ENCODE data around the gene NSD2.

Gene NSD2

DNA sequence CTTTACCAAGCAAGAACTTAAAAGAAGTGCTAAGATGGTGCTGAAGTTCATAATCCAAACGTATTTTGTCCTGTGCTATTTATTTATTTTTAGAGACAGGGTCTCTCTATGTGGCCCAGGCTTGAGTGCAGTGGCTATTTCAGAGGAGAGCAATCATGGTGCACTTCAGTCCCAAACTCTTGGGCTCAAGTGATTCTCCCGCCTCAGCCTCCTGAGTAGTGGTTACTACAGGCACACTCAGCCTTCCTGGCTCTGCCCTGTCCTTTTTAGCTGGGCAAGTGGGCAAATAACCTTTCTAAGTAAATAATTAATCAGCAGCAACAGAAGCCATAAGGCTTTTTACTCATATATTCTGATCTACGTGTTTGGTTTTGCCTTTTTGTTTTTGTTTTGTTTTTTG, 2.6 kb downstream of the NSD2 start:
- Mint-ChIP-seq H3K4me1 (peaks cover 37% of the 10 kb centered on the region), H3K4me3 (no peak overlapping the region), H3K27me3 (no peaks in the 10 kb centered on the region), H3K9me3 (no peaks in the 10 kb centered on the region), H3K27ac (ENCODE audit: low read depth) (no peak overlapping the region), H3K36me3 (ENCODE audit: insufficient read depth) (peaks cover 25% of the 10 kb centered on the region)
- ATAC-seq (replicated peaks; ENCODE audit: extremely low read depth, poor library complexity, severe bottlenecking) (no peak), DNase-seq (ENCODE audit: low spot score in 2 of 2) (no peak)

DNA sequence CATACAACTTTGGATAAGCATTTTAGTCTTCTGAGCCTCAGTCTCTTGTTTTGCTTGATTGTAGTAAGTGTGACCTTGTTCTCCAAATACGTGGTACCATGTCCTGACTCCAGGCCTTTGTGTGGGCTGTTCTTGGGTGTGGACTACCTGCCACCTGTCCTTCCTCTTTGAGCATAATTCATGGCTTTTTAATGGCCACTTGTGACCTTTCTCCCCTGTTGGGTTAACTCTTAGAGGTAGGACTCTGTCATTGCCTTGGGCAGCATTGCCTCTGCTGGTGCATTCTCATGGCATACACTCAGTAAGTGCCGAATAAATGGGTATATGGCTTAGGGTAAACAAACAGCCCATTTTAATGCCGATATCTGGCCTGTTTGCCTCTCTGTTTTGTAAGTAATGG, 3.0 kb downstream of the NSD2 start:
- peak overlapping the region; percentile 29 for H3K27ac Mint-ChIP-seq (ENCODE audit: low read depth)

DNA sequence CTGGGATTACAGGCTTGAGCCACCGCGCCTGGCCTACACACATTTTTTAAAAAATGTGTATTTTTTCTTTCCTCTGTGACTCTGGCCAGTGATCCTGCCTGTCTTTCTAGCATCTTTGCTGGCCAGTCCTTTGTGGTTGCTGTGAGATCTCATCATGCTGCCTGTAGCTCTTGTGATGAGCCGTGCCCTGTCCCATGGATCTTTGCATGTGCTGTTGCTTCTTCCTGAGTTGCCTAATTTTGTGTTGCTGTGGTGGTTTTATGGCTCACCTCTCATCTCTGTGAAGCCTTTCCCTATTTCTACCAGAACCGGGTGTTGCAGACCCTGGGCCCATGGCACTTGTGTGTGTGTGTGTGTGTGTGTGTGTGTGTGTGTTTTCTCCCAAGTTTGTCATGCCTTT, 8.3 kb downstream of the NSD2 start:
- no peak overlapping the region for H3K27ac Mint-ChIP-seq (ENCODE audit: low read depth)
- no peaks in the 10 kb centered on the region for H3K27me3 Mint-ChIP-seq
- DNase-seq (ENCODE audit: low spot score in 2 of 2): no peak
- no peaks in the 10 kb centered on the region for H3K9me3 Mint-ChIP-seq
- H3K36me3 Mint-ChIP-seq (ENCODE audit: insufficient read depth): peaks cover 1% of the 10 kb centered on the region
- peaks cover 40% of the 10 kb centered on the region for H3K4me1 Mint-ChIP-seq
- ATAC-seq (replicated peaks; ENCODE audit: extremely low read depth, poor library complexity, severe bottlenecking): no peak
- H3K4me3 Mint-ChIP-seq: no peak overlapping the region

More for the DNA sequence above, 3.0 kb downstream of the NSD2 start:
- Mint-ChIP-seq H3K27me3 (no peaks in the 10 kb centered on the region), H3K9me3 (no peaks in the 10 kb centered on the region), H3K36me3 (ENCODE audit: insufficient read depth) (peaks cover 25% of the 10 kb centered on the region), H3K4me3 (peak overlapping the region; percentile 9), H3K4me1 (peaks cover 39% of the 10 kb centered on the region)
- DNase-seq (ENCODE audit: low spot score in 2 of 2): no peak
- no peak for ATAC-seq (replicated peaks; ENCODE audit: extremely low read depth, poor library complexity, severe bottlenecking)

DNA sequence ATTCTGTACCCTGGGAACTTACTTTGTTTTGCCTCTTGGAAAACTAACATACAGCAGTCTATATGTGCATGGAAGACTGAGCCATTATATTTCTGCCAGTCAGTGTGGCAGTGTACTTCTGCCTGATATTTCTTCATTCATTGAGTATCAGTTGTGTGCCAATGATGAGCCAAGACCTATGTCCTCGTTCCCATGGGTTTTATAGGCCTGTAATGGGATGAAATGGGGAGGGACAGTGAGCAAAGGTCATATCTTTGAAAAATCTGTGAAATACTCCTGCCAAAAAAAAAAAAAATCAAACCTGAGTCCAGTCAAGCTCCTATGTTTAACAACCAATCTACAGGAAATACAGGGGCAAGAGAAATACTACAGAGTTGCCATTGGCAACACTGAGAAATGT, 9.1 kb downstream of the NSD2 start:
- Mint-ChIP-seq H3K9me3 (no peaks in the 10 kb centered on the region), H3K4me1 (peaks cover 38% of the 10 kb centered on the region), H3K27ac (ENCODE audit: low read depth) (peak overlapping the region; percentile 30), H3K36me3 (ENCODE audit: insufficient read depth) (peaks cover 1% of the 10 kb centered on the region), H3K4me3 (no peak overlapping the region), H3K27me3 (no peaks in the 10 kb centered on the region)
- DNase-seq (ENCODE audit: low spot score in 2 of 2): no peak
- no peak for ATAC-seq (replicated peaks; ENCODE audit: extremely low read depth, poor library complexity, severe bottlenecking)

DNA sequence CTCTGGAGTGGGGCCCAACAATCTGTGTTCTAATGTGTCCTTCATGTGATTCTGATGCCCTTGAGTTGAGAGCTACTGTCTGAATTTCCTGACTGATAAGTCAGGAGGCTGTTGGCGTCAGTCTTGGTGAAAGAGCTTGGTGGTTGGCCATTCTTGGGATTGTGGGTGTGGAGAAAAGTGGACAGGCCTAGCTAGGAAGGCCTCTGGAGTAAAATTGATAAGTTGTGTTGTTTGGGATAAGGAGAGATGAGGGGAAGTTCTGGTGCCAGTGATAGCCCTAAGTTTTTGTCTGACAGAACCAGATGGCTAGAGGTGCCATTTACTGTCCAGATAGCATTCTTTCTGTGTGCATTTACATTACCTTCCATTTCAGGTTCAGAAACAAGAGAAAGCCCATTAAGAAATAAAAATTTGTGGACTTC, 11.7 kb downstream of the NSD2 start:
- no peak for ATAC-seq (replicated peaks; ENCODE audit: extremely low read depth, poor library complexity, severe bottlenecking)

DNA sequence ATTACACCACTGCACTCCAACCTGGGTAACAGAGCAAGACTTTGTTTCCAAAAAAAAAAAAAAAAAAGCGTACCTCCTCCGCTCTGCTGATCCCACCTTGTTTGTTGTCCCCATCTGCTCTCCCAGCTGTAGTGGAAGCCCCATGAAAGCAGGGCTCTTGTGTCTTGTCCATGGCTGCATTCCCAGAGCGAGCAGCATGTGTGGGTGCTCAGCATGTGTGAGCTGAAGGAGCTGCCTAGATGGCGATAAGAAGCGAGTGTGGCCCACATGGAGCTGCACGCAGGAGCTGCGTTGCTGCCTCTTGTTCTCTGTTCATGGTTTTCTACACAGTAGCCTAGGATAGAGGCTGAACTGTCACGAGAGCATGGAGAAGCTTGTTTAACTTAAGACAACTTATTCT, 12.4 kb downstream of the NSD2 start:
- no peak overlapping the region for H3K4me3 Mint-ChIP-seq
- H3K4me1 Mint-ChIP-seq: peaks cover 40% of the 10 kb centered on the region
- H3K27me3 Mint-ChIP-seq: no peaks in the 10 kb centered on the region
- H3K36me3 Mint-ChIP-seq (ENCODE audit: insufficient read depth): no peaks in the 10 kb centered on the region
- DNase-seq (ENCODE audit: low spot score in 2 of 2): no peak
- H3K27ac Mint-ChIP-seq (ENCODE audit: low read depth): no peak overlapping the region
- no peak for ATAC-seq (replicated peaks; ENCODE audit: extremely low read depth, poor library complexity, severe bottlenecking)
- no peaks in the 10 kb centered on the region for H3K9me3 Mint-ChIP-seq

More for the DNA sequence above, 11.7 kb downstream of the NSD2 start:
- H3K4me3 Mint-ChIP-seq: no peak overlapping the region
- H3K36me3 Mint-ChIP-seq (ENCODE audit: insufficient read depth): no peaks in the 10 kb centered on the region
- H3K27me3 Mint-ChIP-seq: no peaks in the 10 kb centered on the region
- DNase-seq (ENCODE audit: low spot score in 2 of 2): no peak
- H3K9me3 Mint-ChIP-seq: no peaks in the 10 kb centered on the region
- peaks cover 42% of the 10 kb centered on the region for H3K4me1 Mint-ChIP-seq
- no peak overlapping the region for H3K27ac Mint-ChIP-seq (ENCODE audit: low read depth)

DNA sequence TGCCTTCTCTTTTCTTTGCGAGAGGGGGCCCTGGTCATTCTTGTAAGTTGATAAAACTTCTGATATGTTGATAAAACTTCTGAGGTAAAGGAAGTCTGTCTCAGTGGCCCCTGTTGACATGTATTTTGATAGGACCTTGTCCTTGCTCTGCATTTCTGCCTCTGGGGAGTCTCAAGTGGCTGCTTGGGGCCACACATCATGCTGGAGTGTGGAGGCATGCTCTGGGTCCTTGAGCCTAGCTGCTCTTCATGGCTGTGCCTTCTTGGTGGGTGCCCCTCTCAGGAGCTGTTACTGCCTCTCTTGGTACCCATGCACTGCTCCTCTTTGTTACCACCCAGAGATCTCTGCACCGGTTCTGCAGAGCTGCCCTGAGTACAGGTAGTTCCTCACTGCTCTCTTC, 14.2 kb downstream of the NSD2 start:
- no peaks in the 10 kb centered on the region for H3K9me3 Mint-ChIP-seq
- ATAC-seq (replicated peaks; ENCODE audit: extremely low read depth, poor library complexity, severe bottlenecking) (no peak), DNase-seq (ENCODE audit: low spot score in 2 of 2) (no peak)
- no peak overlapping the region for H3K4me3 Mint-ChIP-seq
- H3K27ac Mint-ChIP-seq (ENCODE audit: low read depth): peak overlapping the region; percentile 71
- no peaks in the 10 kb centered on the region for H3K36me3 Mint-ChIP-seq (ENCODE audit: insufficient read depth)
- no peaks in the 10 kb centered on the region for H3K27me3 Mint-ChIP-seq
- H3K4me1 Mint-ChIP-seq: peaks cover 33% of the 10 kb centered on the region

DNA sequence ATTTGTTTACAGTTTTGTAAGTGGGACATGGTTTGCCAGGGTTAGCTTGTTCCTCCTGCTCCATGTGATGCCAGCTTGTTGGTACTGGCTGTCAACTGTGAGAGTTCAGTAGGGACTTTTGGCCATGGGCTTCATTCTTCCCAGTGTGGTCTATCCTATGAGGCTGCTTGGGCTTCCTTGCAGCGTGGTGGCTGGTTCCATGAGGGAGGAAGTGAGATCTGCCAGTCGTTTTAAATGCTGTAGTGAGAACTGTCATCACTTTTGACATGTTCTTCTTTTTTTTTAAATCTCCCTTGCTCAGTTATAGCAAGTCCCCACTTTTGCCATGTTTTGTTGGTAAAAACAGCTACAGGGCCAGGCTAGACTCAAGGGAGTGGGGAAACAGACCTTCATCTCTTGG, 15.9 kb downstream of the NSD2 start:
- H3K9me3 Mint-ChIP-seq: no peaks in the 10 kb centered on the region
- peaks cover 23% of the 10 kb centered on the region for H3K4me1 Mint-ChIP-seq
- no peak overlapping the region for H3K4me3 Mint-ChIP-seq
- no peaks in the 10 kb centered on the region for H3K27me3 Mint-ChIP-seq
- no peak for ATAC-seq (replicated peaks; ENCODE audit: extremely low read depth, poor library complexity, severe bottlenecking)
- H3K36me3 Mint-ChIP-seq (ENCODE audit: insufficient read depth): no peaks in the 10 kb centered on the region
- no peak for DNase-seq (ENCODE audit: low spot score in 2 of 2)
- no peak overlapping the region for H3K27ac Mint-ChIP-seq (ENCODE audit: low read depth)

DNA sequence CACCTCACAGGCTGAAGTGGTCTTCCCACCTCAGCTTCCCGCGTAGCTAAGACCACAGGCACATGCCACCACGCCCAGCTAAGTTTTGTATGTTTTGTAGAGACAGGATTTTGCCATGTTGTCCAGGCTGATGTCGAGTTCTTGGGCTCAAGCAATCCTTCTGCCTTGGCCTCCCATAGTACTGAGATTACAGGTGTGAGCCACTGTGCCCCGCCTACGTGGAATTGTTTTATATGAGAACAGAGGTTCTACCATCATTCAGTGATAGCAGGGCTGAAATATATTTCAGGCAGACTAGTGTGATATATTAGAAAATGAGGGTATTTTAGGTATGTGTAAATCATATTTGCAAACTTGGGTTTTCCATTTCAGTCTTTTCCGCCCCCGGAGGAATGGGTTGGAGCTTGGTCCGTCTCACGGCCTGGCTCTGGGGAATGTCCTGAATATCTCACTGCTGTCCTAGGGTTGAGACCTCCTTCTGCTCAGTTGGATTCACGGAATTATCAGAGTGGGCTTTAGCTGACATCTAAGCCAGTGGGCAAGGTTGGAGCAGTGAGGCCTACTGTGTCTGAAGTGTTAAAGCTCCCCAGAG, 19.9 kb downstream of the NSD2 start:
- Mint-ChIP-seq H3K27me3 (no peaks in the 10 kb centered on the region), H3K36me3 (ENCODE audit: insufficient read depth) (peaks cover 2% of the 10 kb centered on the region), H3K9me3 (no peaks in the 10 kb centered on the region), H3K27ac (ENCODE audit: low read depth) (no peak overlapping the region), H3K4me3 (no peak overlapping the region), H3K4me1 (peaks cover 16% of the 10 kb centered on the region)
- DNase-seq (ENCODE audit: low spot score in 2 of 2) (no peak), ATAC-seq (replicated peaks; ENCODE audit: extremely low read depth, poor library complexity, severe bottlenecking) (no peak)

DNA sequence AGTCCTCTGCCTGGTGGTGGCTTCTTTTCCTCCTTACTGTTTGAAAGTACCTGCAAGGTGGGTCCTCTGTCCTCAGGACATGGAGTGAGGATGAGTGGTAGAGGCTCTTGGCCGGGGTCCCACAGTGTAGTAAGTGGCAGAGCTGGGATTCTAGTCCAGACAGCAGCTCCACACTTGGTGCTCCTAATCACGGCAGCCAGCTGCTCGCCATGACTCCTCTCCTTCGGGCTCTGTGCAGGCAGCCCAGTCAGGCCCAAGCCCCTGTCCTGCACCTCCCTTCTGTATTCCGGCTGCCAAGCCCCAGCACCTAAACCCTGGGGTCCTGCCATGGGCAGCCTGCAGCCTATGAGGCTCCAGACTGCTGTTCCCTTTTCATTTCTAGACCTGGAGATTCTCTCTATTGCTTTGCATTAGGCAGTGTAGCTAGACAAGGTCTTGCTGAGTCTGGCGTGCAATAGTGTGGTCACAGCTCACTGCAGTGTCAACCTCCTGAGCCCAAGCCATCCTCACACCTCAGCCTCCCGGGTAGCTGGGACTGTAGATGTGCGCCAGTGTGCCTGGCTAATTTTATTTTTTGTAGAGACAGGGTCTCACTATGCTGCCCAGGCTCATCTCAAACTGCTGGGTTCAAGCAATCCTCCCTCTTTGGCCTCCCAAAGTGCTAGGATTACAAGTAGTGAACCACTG, 24.9 kb downstream of the NSD2 start:
- H3K27me3 Mint-ChIP-seq: no peaks in the 10 kb centered on the region
- H3K27ac Mint-ChIP-seq (ENCODE audit: low read depth): peak overlapping the region; percentile 68
- DNase-seq (ENCODE audit: low spot score in 2 of 2): no peak
- no peak for ATAC-seq (replicated peaks; ENCODE audit: extremely low read depth, poor library complexity, severe bottlenecking)
- no peaks in the 10 kb centered on the region for H3K9me3 Mint-ChIP-seq
- peaks cover 8% of the 10 kb centered on the region for H3K36me3 Mint-ChIP-seq (ENCODE audit: insufficient read depth)
- no peak overlapping the region for H3K4me3 Mint-ChIP-seq
- H3K4me1 Mint-ChIP-seq: peaks cover 13% of the 10 kb centered on the region

DNA sequence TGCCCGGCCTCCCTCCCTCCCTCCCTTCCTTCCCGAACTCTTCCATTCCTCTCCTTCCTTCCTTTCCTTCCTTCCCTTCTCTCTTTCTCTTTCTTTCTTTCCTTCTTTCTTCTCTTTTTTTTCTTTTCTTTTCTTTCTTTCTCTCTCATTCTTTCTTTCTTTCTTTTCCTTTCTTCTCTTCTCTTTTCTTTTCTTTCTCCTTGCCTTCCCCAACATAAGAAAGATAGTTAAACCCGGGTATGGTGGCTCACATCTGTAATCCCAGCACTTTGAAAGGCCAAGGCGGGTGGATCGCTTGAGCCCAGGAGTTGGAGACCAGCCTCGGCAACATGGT, 25.4 kb downstream of the NSD2 start:
- ATAC-seq (replicated peaks; ENCODE audit: extremely low read depth, poor library complexity, severe bottlenecking) (no peak), DNase-seq (ENCODE audit: low spot score in 2 of 2) (no peak)
- H3K36me3 Mint-ChIP-seq (ENCODE audit: insufficient read depth): peaks cover 8% of the 10 kb centered on the region
- H3K27ac Mint-ChIP-seq (ENCODE audit: low read depth): peak overlapping the region; percentile 68
- no peaks in the 10 kb centered on the region for H3K9me3 Mint-ChIP-seq
- H3K4me1 Mint-ChIP-seq: peaks cover 13% of the 10 kb centered on the region
- H3K27me3 Mint-ChIP-seq: no peaks in the 10 kb centered on the region
- H3K4me3 Mint-ChIP-seq: no peak overlapping the region

DNA sequence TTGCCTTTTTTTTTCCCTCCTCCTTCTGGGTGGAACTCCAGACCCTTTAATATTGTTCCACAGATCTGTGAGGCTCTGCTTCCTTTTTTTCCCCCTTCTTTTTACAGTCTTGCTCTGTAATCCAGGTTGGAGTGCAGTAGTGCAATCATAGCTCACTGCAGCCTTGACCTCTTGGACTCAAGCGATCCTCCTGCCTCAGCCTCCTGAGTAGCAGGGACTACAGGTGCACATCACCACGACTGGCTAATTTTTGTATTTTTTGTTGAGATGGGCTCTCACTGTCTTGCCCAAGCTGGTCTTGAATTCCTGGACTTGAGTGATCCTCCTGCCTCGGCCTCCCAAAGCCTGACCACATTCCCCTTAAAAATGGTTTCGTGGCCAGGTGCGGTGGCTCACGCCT, 26.8 kb downstream of the NSD2 start:
- DNase-seq (ENCODE audit: low spot score in 2 of 2) (no peak), ATAC-seq (replicated peaks; ENCODE audit: extremely low read depth, poor library complexity, severe bottlenecking) (no peak)
- Mint-ChIP-seq H3K4me1 (peaks cover 13% of the 10 kb centered on the region), H3K27me3 (no peaks in the 10 kb centered on the region), H3K36me3 (ENCODE audit: insufficient read depth) (peaks cover 12% of the 10 kb centered on the region), H3K27ac (ENCODE audit: low read depth) (no peak overlapping the region), H3K4me3 (no peak overlapping the region), H3K9me3 (no peaks in the 10 kb centered on the region)

DNA sequence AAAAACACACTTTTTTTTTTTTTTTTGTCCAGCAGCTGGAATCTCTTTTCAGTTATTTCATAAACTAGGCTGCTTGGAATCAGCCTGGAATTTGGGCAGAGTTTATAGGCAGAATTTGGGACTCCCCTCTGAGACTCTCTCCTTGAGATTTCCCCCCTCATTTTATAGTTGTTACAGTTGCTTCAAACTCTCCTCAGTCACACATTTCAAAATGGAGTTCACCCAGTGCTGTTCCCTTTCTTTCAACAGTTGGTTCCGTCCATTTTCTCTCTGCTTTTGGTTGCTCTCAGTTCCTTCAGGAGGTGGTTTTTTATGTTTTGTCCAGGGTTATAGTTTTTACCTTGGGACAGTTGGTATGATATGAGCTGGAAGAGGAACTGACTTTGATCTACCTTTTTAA, 27.5 kb downstream of the NSD2 start:
- no peak for ATAC-seq (replicated peaks; ENCODE audit: extremely low read depth, poor library complexity, severe bottlenecking)
- H3K4me1 Mint-ChIP-seq: peaks cover 13% of the 10 kb centered on the region
- no peaks in the 10 kb centered on the region for H3K9me3 Mint-ChIP-seq
- peaks cover 15% of the 10 kb centered on the region for H3K36me3 Mint-ChIP-seq (ENCODE audit: insufficient read depth)
- H3K4me3 Mint-ChIP-seq: no peak overlapping the region
- H3K27me3 Mint-ChIP-seq: no peaks in the 10 kb centered on the region
- no peak for DNase-seq (ENCODE audit: low spot score in 2 of 2)
- H3K27ac Mint-ChIP-seq (ENCODE audit: low read depth): peak overlapping the region; percentile 63
